KMS-11 (cell line): ENCODE results near the gene EDN2.
A peak's percentile ranks its signal among the peaks of the same experiment; 100 is the strongest.

ENCODE experiments used
- H2AFZ ChIP-seq: fragments of 200-600 bp; sonication (generic); 2 replicates; pipeline ENCODE4 v1.6.1; 2016; ENCODE audit warnings: antibody characterized with exemption, mixed run types, low read depth
- H3K27ac ChIP-seq: fragments of 200-600 bp; sonication (generic); 2 replicates; pipeline ENCODE4 v1.6.1; 2016; ENCODE audit warnings: mild to moderate bottlenecking, mixed run types
- H3K27me3 ChIP-seq: fragments of 200-600 bp; sonication (generic); 2 replicates; pipeline ENCODE4 v1.6.1; 2017; ENCODE audit warnings: mild to moderate bottlenecking, low read depth, mixed run types, moderate library complexity; ENCODE audit not compliant: insufficient read depth
- H3K36me3 ChIP-seq: fragments of 200-600 bp; sonication (generic); 2 replicates; pipeline ENCODE4 v1.6.1; 2017; ENCODE audit warnings: mild to moderate bottlenecking, mixed run types; ENCODE audit not compliant: insufficient read depth
- H3K4me1 ChIP-seq: fragments of 200-600 bp; sonication (generic); 2 replicates; pipeline ENCODE4 v1.6.1; 2016; ENCODE audit warnings: mild to moderate bottlenecking, low read depth, mixed run types; ENCODE audit not compliant: poor library complexity, severe bottlenecking
- H3K4me2 ChIP-seq: fragments of 200-600 bp; sonication (generic); 2 replicates; pipeline ENCODE4 v1.7.0; 2016; ENCODE audit warnings: mild to moderate bottlenecking, mixed run types
- H3K4me3 ChIP-seq: fragments of 200-600 bp; sonication (generic); IDR thresholded peaks from 2 replicates; pipeline ENCODE4 v1.6.1; 2017; ENCODE audit warnings: low read depth, low read length, mixed read lengths; ENCODE audit not compliant: insufficient read depth
- H3K79me2 ChIP-seq: fragments of 200-600 bp; sonication (generic); 2 replicates; pipeline ENCODE4 v1.6.1; 2016; ENCODE audit warnings: low read depth, mixed run types; ENCODE audit not compliant: insufficient read depth
- H3K9ac ChIP-seq: fragments of 200-600 bp; sonication (generic); 2 replicates; pipeline ENCODE4 v1.6.1; 2016; ENCODE audit warnings: mild to moderate bottlenecking, mixed run types
- H4K20me1 ChIP-seq: fragments of 200-600 bp; sonication (generic); 2 replicates; pipeline ENCODE4 v1.6.1; 2016; ENCODE audit warnings: mild to moderate bottlenecking, mixed run types; ENCODE audit not compliant: insufficient read depth
- CTCF ChIP-seq: fragments of 200-600 bp; sonication (generic); conservative IDR thresholded peaks from 2 replicates; pipeline ENCODE4 v1.6.1; 2017; ENCODE audit warnings: low read depth, mild to moderate bottlenecking, antibody characterized with exemption, low read length, moderate library complexity, mixed read lengths

Gene EDN2

GRCh38 chr1:41497056-41497440 is 12.6 kb upstream of the EDN2 start:
- H3K4me2 ChIP-seq: no peak overlapping the region
- H3K4me1 ChIP-seq: peaks cover 26% of the 10 kb centered on the region
- H2AFZ ChIP-seq: peak overlapping the region; percentile 91; the same call in 1 of the 2 replicates
- no peaks in the 10 kb centered on the region for H4K20me1 ChIP-seq
- H3K9ac ChIP-seq: no peak overlapping the region
- no peak overlapping the region for H3K4me3 ChIP-seq
- no peaks in the 10 kb centered on the region for H3K36me3 ChIP-seq
- no peak overlapping the region for H3K27ac ChIP-seq
- no peak for TF ChIP-seq CTCF
- H3K79me2 ChIP-seq: no peaks in the 10 kb centered on the region
- H3K27me3 ChIP-seq: no peaks in the 10 kb centered on the region

- H3K4me2 ChIP-seq: peak overlapping the region; percentile 75
- H3K4me3 ChIP-seq: no peak overlapping the region
- H2AFZ ChIP-seq: peak overlapping the region; percentile 91
- TF ChIP-seq CTCF: 0 out of 2 replicates have a peak, but pooled peaks have one; percentile 1
- no peaks in the 10 kb centered on the region for H3K36me3 ChIP-seq
- no peaks in the 10 kb centered on the region for H3K27me3 ChIP-seq
- peaks cover 29% of the 10 kb centered on the region for H3K4me1 ChIP-seq
- no peaks in the 10 kb centered on the region for H3K79me2 ChIP-seq
- H3K27ac ChIP-seq: no peak overlapping the region
- peak overlapping the region; percentile 65; the same call in 1 of the 2 replicates for H3K9ac ChIP-seq
- no peaks in the 10 kb centered on the region for H4K20me1 ChIP-seq
Observed at GRCh38 chr1:41496080-41497055, 11.9 kb upstream of the EDN2 start.

- H3K9ac ChIP-seq: no peak overlapping the region
- peak overlapping the region; percentile 91 for H2AFZ ChIP-seq
- no peak overlapping the region for H3K27ac ChIP-seq
- H3K4me1 ChIP-seq: peaks cover 29% of the 10 kb centered on the region
- TF ChIP-seq CTCF: peak; percentile 43; the same call in 1 of the 2 replicates
- peak overlapping the region; percentile 75 for H3K4me2 ChIP-seq
- H3K79me2 ChIP-seq: no peaks in the 10 kb centered on the region
- H4K20me1 ChIP-seq: no peaks in the 10 kb centered on the region
- no peak overlapping the region for H3K4me3 ChIP-seq
- no peaks in the 10 kb centered on the region for H3K36me3 ChIP-seq
- no peaks in the 10 kb centered on the region for H3K27me3 ChIP-seq
Observed at GRCh38 chr1:41495210-41495948, 10.9 kb upstream of the EDN2 start.

- H3K27me3 ChIP-seq: no peaks in the 10 kb centered on the region
- no peaks in the 10 kb centered on the region for H3K79me2 ChIP-seq
- H3K4me1 ChIP-seq: peaks cover 29% of the 10 kb centered on the region
- no peak overlapping the region for H3K27ac ChIP-seq
- no peak overlapping the region for H3K4me3 ChIP-seq
- H3K36me3 ChIP-seq: no peaks in the 10 kb centered on the region
- H2AFZ ChIP-seq: no peak overlapping the region
- TF ChIP-seq CTCF: no peak
- H3K4me2 ChIP-seq: no peak overlapping the region
- no peaks in the 10 kb centered on the region for H4K20me1 ChIP-seq
- no peak overlapping the region for H3K9ac ChIP-seq
Observed at GRCh38 chr1:41494351-41495209, 10.1 kb upstream of the EDN2 start.
